ENCODE data around the gene C2CD5.

- TF ChIP-seq CTCF (IDR thresholded peaks at IDR 0.05; ENCODE audit: low read length) (no peak), EZH2phosphoT487 (IDR thresholded peaks at IDR 0.05; ENCODE audit: low read length) (no peak)
Observed at GRCh38 chr12:22412581-22412980, 131.8 kb downstream of the C2CD5 start.
